H9 (cell line): Measurements from ENCODE around the gene QSOX1. TPM values are rescaled to one million over a fixed set of nuclear protein-coding genes. Genes with fewer than 3 reads are reported as not detected.

ENCODE experiments used
- DNase-seq: peaks from one replicate; pipeline ENCODE4 v3.0.0-alpha.2; 2017
- H2AFZ ChIP-seq: one replicate; pipeline ENCODE4 v1.6.1; 2013; ENCODE audit warnings: mild to moderate bottlenecking, low read length, control low read depth, moderate library complexity
- H2AK5ac ChIP-seq: 2 replicates; pipeline ENCODE4 v1.6.1; 2013; ENCODE audit warnings: low read length, control low read depth, mixed read lengths; ENCODE audit not compliant: insufficient read length
- H2BK120ac ChIP-seq: one replicate; pipeline ENCODE4 v1.6.1; 2013; ENCODE audit warnings: low read depth, mild to moderate bottlenecking, low read length, control low read depth, inconsistent platforms; ENCODE audit not compliant: poor library complexity, severe bottlenecking
- H2BK12ac ChIP-seq: 2 replicates; pipeline ENCODE4 v1.6.1; 2013; ENCODE audit warnings: low read length, control low read depth, mixed read lengths, low read depth; ENCODE audit not compliant: insufficient read length
- H2BK15ac ChIP-seq: 2 replicates; pipeline ENCODE4 v1.6.1; 2013; ENCODE audit warnings: low read depth, low read length, control low read depth
- H2BK20ac ChIP-seq: one replicate; pipeline ENCODE4 v1.6.1; 2013; ENCODE audit warnings: low read depth, mild to moderate bottlenecking, low read length, control low read depth, inconsistent platforms; ENCODE audit not compliant: poor library complexity, severe bottlenecking
- H2BK5ac ChIP-seq: 2 replicates; pipeline ENCODE4 v1.6.1; 2013; ENCODE audit warnings: low read length, control low read depth, mixed read lengths; ENCODE audit not compliant: insufficient read length
- H3K14ac ChIP-seq: 2 replicates; pipeline ENCODE4 v1.6.1; 2013; ENCODE audit warnings: low read length, control low read depth; ENCODE audit not compliant: insufficient read depth
- H3K18ac ChIP-seq: 2 replicates; pipeline ENCODE4 v1.6.1; 2013; ENCODE audit warnings: low read depth, mild to moderate bottlenecking, mixed read lengths, low read length, control low read depth; ENCODE audit not compliant: insufficient read length
- H3K23ac ChIP-seq: 2 replicates; pipeline ENCODE4 v1.6.1; 2013; ENCODE audit warnings: low read length, control low read depth, mixed read lengths, low read depth; ENCODE audit not compliant: insufficient read length
- H3K23me2 ChIP-seq: 2 replicates; pipeline ENCODE4 v1.6.1; 2013; ENCODE audit warnings: low read depth, mild to moderate bottlenecking, mixed read lengths, low read length, control low read depth; ENCODE audit not compliant: insufficient read length, poor library complexity, severe bottlenecking
- H3K27ac ChIP-seq: 2 replicates; pipeline ENCODE4 v1.5.1; 2013; ENCODE audit warnings: low read length, control low read depth, mixed read lengths, low read depth; ENCODE audit not compliant: insufficient read length
- H3K27me3 ChIP-seq: 2 replicates; pipeline ENCODE4 v1.6.1; 2013; ENCODE audit warnings: low read length, control low read depth, inconsistent platforms; ENCODE audit not compliant: insufficient read depth
- H3K4ac ChIP-seq: 2 replicates; pipeline ENCODE4 v1.6.1; 2013; ENCODE audit warnings: low read depth, mild to moderate bottlenecking, control low read depth, inconsistent platforms, low read length, moderate library complexity
- H3K4me1 ChIP-seq: 2 replicates; pipeline ENCODE4 v1.6.1; 2013; ENCODE audit warnings: low read length, control low read depth, inconsistent platforms; ENCODE audit not compliant: insufficient read depth
- H3K4me2 ChIP-seq: 2 replicates; pipeline ENCODE4 v1.6.1; 2013; ENCODE audit warnings: low read length, control low read depth, mixed read lengths; ENCODE audit not compliant: insufficient read length, insufficient read depth
- H3K56ac ChIP-seq: 2 replicates; pipeline ENCODE4 v1.6.1; 2013; ENCODE audit warnings: low read depth, mild to moderate bottlenecking, mixed read lengths, low read length, control low read depth; ENCODE audit not compliant: insufficient read length
- H3K79me1 ChIP-seq: 2 replicates; pipeline ENCODE4 v1.6.1; 2013; ENCODE audit warnings: low read depth, mild to moderate bottlenecking, moderate library complexity, low read length, control low read depth, inconsistent platforms; ENCODE audit not compliant: insufficient read depth, poor library complexity, severe bottlenecking
- H3K79me2 ChIP-seq: 2 replicates; pipeline ENCODE4 v1.6.1; 2013; ENCODE audit warnings: low read length, control low read depth, inconsistent platforms; ENCODE audit not compliant: insufficient read depth
- H3K9ac ChIP-seq: 2 replicates; pipeline ENCODE4 v1.6.1; 2013; ENCODE audit warnings: low read length, control low read depth, mixed read lengths; ENCODE audit not compliant: insufficient read length; ENCODE audit errors: extremely low read depth
- H3K9me3 ChIP-seq: one replicate; pipeline ENCODE4 v1.6.1; 2013; ENCODE audit warnings: low read depth, low read length, inconsistent platforms; ENCODE audit not compliant: control insufficient read depth
- H3T11ph ChIP-seq: one replicate; pipeline ENCODE4 v1.6.1; 2013; ENCODE audit warnings: mild to moderate bottlenecking, low read length, control low read depth, inconsistent platforms
- H4K20me1 ChIP-seq: one replicate; pipeline ENCODE4 v1.6.1; 2013; ENCODE audit not compliant: control insufficient read depth, insufficient read length, insufficient read depth
- H4K5ac ChIP-seq: 2 replicates; pipeline ENCODE4 v1.6.1; 2013; ENCODE audit warnings: low read depth, mild to moderate bottlenecking, mixed read lengths, low read length, control low read depth; ENCODE audit not compliant: insufficient read length
- H4K8ac ChIP-seq: replicated peaks from 2 replicates; pipeline ENCODE4 v1.6.1; 2013; ENCODE audit warnings: low read length, control low read depth, mixed read lengths, low read depth; ENCODE audit not compliant: insufficient read length
- H4K91ac ChIP-seq: 2 replicates; pipeline ENCODE4 v1.6.1; 2013; ENCODE audit warnings: low read depth, mild to moderate bottlenecking, moderate library complexity, mixed read lengths, low read length, control low read depth; ENCODE audit not compliant: insufficient read length
- H3K27ac Mint-ChIP-seq, 3 experiments: 2 replicates in 2 of 3; 3 replicates in 1 of 3; pipeline ENCODE4 v1.8.0; 2020 to 2021; ENCODE audit warnings: mixed read lengths in 3 of 3, mild to moderate bottlenecking in 1 of 3, moderate library complexity in 1 of 3
- H3K27me3 Mint-ChIP-seq: 2 replicates; pipeline ENCODE4 v1.8.0; 2021; ENCODE audit warnings: low read depth, mild to moderate bottlenecking, moderate library complexity, mixed read lengths
- H3K36me3 Mint-ChIP-seq, 3 experiments: 2 replicates in 2 of 3; 3 replicates in 1 of 3; pipeline ENCODE4 v1.8.0; 2020 to 2021; ENCODE audit warnings: low read depth in 3 of 3, mixed read lengths in 3 of 3; ENCODE audit not compliant: insufficient read depth in 1 of 3
- H3K4me1 Mint-ChIP-seq, 2 experiments: 2 replicates each; pipeline ENCODE4 v1.8.0; 2020; ENCODE audit warnings: mixed read lengths in 2 of 2
- H3K4me3 Mint-ChIP-seq, 2 experiments: 2 replicates in 1 of 2; 3 replicates in 1 of 2; pipeline ENCODE4 v1.8.0; 2020 to 2021; ENCODE audit warnings: mild to moderate bottlenecking in 2 of 2, mixed read lengths in 2 of 2, moderate library complexity in 1 of 2
- H3K9me3 Mint-ChIP-seq, 2 experiments: 2 replicates in 1 of 2; 3 replicates in 1 of 2; pipeline ENCODE4 v1.8.0; 2020; ENCODE audit warnings: mild to moderate bottlenecking in 2 of 2, mixed read lengths in 2 of 2, moderate library complexity in 1 of 2
- CTCF ChIP-seq: fragments of 200-600 bp; sonication (generic); conservative IDR thresholded peaks from 3 replicates; pipeline ENCODE4 v1.8.0; 2021; ENCODE audit warnings: antibody characterized with exemption, mild to moderate bottlenecking
- WGBS: extraction: QIAGEN DNeasy Blood & Tissue Kit; methylation state at CpG from one replicate; pipeline ENCODE4 v1.1.7; 2013; ENCODE audit warnings: missing lambda C conversion rate, low lambda C conversion rate, mixed read lengths; ENCODE audit not compliant: insufficient read length; ENCODE audit errors: extremely low coverage; 5-methylcytosine and 5-hydroxymethylcytosine counted together
- total RNA-seq: library from RNA; stranded (reverse); gene quantifications from 2 replicates; pipeline ENCODE4 v1.2.1, GENCODE V29; 2021

Gene QSOX1
- total RNA-seq, 1 experiment from 2014 or later, result 79.2 TPM

- Histone ChIP-seq H3K79me2 (no peaks in the 10 kb centered on the region), H3K9ac (no peak overlapping the region), H3K9me3 (no peaks in the 10 kb centered on the region), H3K27ac (no peak overlapping the region), H3K14ac (no peak overlapping the region), H3T11ph (no peak overlapping the region), H2BK120ac (no peak overlapping the region), H3K18ac (no peak overlapping the region), H4K20me1 (no peaks in the 10 kb centered on the region), H2BK5ac (no peak overlapping the region), H3K23ac (no peak overlapping the region), H2BK15ac (no peak overlapping the region), H4K91ac (no peak overlapping the region), H4K8ac (no peak overlapping the region), H3K4me2 (peak overlapping the region; percentile 76), H3K79me1 (no peaks in the 10 kb centered on the region), H2AK5ac (no peak overlapping the region), H3K4me1 (peaks cover 10% of the 10 kb centered on the region; the same call in 1 of the 2 replicates), H2BK20ac (no peak overlapping the region), H3K27me3 (peaks cover 62% of the 10 kb centered on the region), H4K5ac (no peak overlapping the region), H2AFZ (no peak overlapping the region), H2BK12ac (no peak overlapping the region), H3K56ac (no peak overlapping the region), H3K4ac (no peak overlapping the region), H3K23me2 (peaks cover 36% of the 10 kb centered on the region)
- H3K4me1 Mint-ChIP-seq, result peaks cover 37 to 42% of the 10 kb centered on the region in 2 experiments
- TF ChIP-seq CTCF, result no peak
- no peak for DNase-seq
- WGBS, result no CpG with 5 or more reads among the region's 28 CpGs
- H3K9me3 Mint-ChIP-seq, result peaks cover 3 to 5% of the 10 kb centered on the region in 2 experiments; a peak in 3 of 5 replicates
- peak overlapping the region; percentile 63 to 89 for H3K4me3 Mint-ChIP-seq
- H3K27ac Mint-ChIP-seq, result no peak overlapping the region
- peaks cover 93% of the 10 kb centered on the region for H3K27me3 Mint-ChIP-seq
- H3K36me3 Mint-ChIP-seq, result peaks cover 0 to 2% (median 0%) of the 10 kb centered on the region in 3 experiments; a peak in 1 of 7 replicates
Measured at GRCh38 chr1:180230416-180230790, 75.7 kb downstream of the QSOX1 start.
